Non-pigmented ciliary epithelial cell (primary cell): ENCODE measurements around the gene CDIPT.
"Not testable (repeated sequence)": the region's sequence is repeated elsewhere in the genome, so short reads cannot be mapped to it uniquely, and the experiment has no call there.

ENCODE experiments used
- DNase-seq: peaks from one replicate; pipeline ENCODE4 v3.0.0-alpha.2; 2010; ENCODE audit warnings: low read depth

Gene CDIPT

GRCh38 chr16:29858149-29858849 is 4.7 kb downstream of the CDIPT start:
- no peak for DNase-seq

DNA sequence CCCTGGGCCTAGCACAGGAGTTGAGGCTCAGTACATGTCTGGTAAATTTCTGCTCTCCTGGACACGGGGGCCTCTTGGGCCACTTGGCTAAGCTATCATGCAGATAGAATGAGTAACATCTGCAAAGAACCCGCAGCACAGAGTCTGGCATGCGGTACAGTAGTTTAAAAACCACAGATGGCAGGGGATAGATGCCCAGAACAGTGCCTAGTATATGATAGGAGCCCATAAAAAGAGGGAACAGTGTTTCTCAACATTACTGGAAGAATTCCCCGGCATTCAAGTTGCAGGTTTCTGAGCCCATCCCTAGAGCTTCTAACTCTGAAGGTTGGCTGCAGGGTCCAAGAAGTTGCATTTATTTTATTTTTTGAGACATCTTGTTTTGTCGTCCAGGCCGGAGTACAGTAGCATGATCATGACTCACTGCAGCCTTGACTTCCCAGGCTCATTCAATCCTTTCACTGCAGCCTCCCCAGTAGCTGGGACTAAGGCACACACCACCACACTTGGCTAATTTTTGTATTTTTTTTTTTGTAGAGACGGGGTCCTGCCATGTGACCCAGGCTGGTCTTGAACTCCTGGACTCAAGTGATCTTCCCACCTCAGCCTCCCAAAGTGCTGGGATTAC is 5.8 kb downstream of the CDIPT start:
- no peak for DNase-seq

DNA sequence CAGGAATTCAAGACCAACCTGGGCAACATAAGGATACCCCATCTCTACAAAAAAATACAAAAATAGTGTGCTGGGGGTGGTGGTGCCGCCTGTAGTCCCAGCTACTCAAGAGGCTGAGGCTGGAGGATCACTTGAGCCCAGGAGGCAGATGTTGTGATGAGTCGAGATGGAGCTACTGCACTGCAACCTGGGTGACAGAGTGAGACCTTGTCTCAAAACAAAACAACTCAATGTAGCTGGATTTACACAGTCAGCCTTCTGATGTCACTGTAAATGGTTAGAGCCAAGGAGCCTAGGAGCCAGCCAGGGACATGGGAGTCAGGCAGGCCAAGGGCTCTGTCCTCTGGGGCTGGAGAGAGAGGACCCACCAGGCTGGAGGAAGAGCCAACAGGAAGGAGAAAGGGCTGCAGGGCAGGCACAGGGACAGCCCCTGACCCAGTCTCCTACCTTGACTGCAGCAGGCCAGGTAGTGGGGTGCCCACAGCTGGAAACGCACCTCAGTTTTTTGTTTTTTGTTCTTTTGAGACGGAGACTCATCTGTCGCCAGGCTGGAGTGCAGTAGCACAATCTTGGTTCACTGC is 8.4 kb downstream of the CDIPT start:
- no peak for DNase-seq

GRCh38 chr16:29852654-29853053 is 10.4 kb downstream of the CDIPT start:
- DNase-seq, result no peak

DNA sequence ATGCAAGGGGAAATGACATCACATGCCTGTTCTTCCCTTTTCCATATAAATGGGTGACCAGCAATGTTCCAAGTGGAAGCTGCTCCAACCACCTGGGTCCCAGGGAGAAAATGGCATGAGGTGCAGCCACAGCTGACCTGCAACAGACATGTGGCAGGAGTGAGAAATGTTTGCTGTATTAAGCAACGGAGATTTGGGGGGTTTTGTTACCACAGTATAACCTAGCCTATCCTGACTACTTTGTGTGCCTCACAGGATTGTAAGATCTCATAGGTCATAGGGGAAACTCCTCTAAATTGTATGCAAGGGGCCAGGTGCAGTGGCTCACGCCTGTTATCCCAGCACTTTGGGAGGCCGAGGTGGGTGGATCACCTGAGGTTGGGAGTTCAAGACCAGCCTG is 12.0 kb downstream of the CDIPT start:
- DNase-seq, result no peak

GRCh38 chr16:29849505-29849904 is 13.5 kb downstream of the CDIPT start:
- DNase-seq, result no peak

DNA sequence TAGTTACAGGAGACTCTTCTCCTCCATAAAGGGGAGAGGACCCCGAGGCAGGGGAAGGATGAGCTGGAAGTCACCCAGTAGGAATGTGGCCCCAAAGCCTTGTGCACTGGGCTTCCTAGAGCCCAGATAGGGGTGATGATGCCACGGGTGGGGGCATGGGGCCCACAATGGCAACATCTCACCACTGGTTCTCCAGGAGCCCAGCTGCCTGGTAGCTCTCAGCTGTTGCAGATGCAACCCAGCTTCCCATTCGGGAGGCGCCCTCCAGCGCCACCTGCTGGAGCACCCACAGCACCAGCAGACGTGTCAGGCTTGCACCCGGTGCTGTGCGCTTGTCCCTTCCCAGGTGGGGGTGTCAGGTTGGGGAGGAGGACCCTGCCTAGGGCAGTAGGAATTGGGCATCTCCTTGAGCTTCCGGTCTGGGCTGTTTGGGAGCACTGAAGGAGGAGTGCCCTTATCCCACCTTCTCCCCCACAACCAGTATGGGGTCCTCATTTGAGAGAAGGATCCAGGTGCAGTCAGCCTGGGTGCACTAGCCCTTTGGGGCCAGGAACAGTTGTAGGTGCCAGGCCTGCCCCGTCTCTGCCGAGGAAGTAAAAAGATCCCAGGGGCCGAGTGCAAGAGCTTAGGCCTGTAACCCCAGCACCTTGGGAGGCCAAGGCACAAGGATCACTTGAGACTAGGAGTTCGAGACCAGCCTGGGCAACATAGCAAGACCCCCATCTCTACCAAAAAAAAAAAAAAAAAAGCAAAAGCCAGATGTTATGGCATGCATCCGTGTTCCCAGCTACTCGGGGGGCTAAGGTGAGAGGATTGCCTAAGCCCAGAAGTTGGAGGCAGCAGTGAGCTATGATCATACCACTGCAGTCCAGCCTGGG is 14.4 kb downstream of the CDIPT start:
- no peak for DNase-seq

GRCh38 chr16:29845656-29846055 is 17.4 kb downstream of the CDIPT start:
- DNase-seq, result no peak

GRCh38 chr16:29844575-29845331 is 18.3 kb downstream of the CDIPT start:
- no peak for DNase-seq

GRCh38 chr16:29843931-29844330 is 19.1 kb downstream of the CDIPT start:
- DNase-seq, result no peak

GRCh38 chr16:29842732-29843346 is 20.2 kb downstream of the CDIPT start:
- no peak for DNase-seq

DNA sequence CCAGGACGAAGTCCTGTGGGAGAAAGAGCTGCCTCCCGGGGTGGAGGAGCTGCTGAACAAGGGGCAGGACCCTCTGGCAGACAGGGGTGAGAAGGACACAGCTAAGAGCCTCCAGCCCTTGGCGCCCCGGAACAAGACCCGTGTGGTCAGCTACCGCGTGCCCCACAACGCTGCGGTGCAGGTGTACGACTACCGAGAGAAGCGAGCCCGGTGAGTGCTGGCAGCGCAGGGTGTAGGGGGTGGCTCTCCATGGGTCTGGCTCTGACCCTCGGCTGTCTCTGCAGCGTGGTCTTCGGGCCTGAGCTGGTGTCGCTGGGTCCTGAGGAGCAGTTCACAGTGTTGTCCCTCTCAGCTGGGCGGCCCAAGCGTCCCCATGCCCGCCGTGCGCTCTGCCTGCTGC is 21.4 kb downstream of the CDIPT start:
- DNase-seq, result no peak

DNA sequence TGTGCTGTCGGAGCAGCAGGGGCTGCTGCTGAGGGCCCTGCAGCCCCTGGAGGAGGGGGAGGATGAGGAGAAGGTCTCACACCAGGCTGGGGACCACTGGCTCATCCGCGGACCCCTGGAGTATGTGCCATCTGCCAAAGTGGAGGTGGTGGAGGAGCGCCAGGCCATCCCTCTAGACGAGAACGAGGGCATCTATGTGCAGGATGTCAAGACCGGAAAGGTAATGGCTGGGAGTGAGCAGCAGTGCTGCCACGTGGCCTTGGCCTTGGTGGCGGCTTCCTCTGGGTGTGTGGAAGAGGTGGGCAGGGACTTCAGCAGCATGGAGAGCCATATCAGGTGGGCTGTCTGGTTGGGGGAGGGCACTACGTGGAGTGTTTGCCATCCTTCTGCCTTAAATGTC is 22.8 kb downstream of the CDIPT start:
- DNase-seq, result no peak

GRCh38 chr16:29839822-29840221 is 23.2 kb downstream of the CDIPT start:
- DNase-seq, result no peak

GRCh38 chr16:29837841-29838240 is 25.2 kb downstream of the CDIPT start:
- no peak for DNase-seq

- DNase-seq, result no peak
Observed at GRCh38 chr16:29836623-29837022, 26.4 kb downstream of the CDIPT start.

- DNase-seq, result no peak
Observed at GRCh38 chr16:29835926-29836325, 27.1 kb downstream of the CDIPT start.

GRCh38 chr16:29834079-29834478 is 28.9 kb downstream of the CDIPT start:
- no peak for DNase-seq

DNA sequence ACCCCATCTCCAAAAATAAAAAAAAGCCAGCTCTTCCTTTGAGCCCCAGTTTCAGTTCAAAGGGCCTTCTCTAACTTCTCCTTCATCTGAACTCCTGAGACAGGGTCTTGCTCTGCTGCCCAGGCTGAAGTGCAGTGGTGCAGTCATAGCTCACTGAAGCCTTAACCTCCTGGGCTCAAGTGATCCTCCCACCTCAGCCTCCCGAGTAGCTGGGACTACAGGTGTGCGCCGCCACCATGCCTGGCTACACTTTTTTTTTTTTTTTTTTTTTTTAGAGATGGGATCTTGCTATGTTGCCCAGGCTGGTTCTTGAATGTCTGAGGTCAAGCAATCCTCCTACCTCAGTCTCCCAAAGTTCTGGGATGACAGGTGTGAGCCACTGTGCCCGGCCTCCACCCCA is 29.8 kb downstream of the CDIPT start:
- DNase-seq, result not testable (repeated sequence)

DNA sequence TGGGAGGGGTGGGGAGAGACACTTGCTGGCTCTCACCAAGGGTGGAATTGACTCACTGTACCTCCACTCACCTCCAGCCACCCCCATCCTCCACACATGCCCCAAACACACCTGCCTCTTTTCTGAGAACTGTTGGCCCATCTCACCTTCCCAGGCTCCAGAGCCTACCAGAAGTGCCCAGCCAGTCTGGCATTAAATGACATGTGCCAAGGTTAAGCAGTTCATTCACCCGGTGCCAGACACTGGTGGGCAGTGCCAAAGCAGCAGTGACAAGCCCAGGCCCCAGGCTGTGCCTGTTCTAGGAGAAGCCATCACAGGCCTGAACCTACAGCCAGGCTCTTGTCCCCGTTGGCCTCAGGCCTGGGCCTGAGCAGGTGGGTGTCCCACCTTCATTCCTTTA is 31.5 kb downstream of the CDIPT start:
- DNase-seq, result no peak

DNA sequence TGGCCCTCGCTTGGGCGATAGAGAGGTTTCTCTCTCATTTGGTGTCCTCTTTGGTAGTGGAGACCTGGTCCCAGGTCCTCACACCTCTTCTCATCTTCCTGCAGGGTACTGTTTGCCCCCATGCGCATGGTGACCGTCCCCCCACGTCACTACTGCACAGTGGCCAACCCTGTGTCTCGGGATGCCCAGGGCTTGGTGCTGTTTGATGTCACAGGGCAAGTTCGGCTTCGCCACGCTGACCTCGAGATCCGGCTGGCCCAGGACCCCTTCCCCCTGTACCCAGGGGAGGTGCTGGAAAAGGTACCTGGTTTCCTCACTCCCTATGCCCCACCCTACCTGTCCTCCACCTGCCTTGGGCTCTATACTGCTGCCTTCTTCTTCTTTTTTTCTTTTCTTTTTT is 32.3 kb downstream of the CDIPT start:
- DNase-seq, result no peak

DNA sequence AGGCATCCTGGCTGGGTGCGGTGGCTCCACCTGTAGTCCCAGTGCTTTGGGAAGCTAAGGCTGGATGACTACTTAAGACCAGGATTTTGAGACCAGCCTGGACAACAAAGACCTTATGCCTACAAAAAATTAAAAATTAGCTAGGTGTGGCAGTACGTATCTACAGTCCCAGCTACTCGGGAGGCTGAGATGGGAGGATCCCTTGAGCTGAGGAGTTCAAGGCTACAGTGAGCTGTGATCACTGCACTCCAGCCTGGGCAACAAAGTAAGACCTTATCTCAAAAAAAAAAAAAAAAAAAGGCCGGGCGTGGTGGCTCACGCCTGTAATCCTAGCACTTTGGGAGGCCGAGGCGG is 36.7 kb downstream of the CDIPT start:
- no peak for DNase-seq
